HepG2 (cell line): ENCODE results near the gene MRPL48. TPM values are rescaled to one million over a fixed set of nuclear protein-coding genes. Genes with fewer than 3 reads are reported as not detected.
A peak's percentile ranks its signal among the peaks of the same experiment; 100 is the strongest.

Source experiments
- ARID2 ChIP-seq: sonication (generic); formaldehyde crosslinking; IDR thresholded peaks from 2 replicates; pipeline ENCODE4 v1.8.1; 2022; ENCODE audit warnings: mild to moderate bottlenecking, missing genetic modification reagents, borderline replicate concordance
- FOSL2 ChIP-seq: sonication (generic); formaldehyde crosslinking; IDR thresholded peaks from 2 replicates; pipeline ENCODE4 v1.4.0; 2020; ENCODE audit warnings: missing genetic modification reagents
- HOXA5 ChIP-seq: sonication (generic); formaldehyde crosslinking; IDR thresholded peaks from 2 replicates; pipeline ENCODE4 v1.4.0; 2020; ENCODE audit warnings: missing genetic modification reagents
- KAT2B ChIP-seq: fragments of 150-350 bp; IDR thresholded peaks from 2 replicates; pipeline ENCODE4 v1.6.1; 2014; ENCODE audit warnings: low read depth, low read length, borderline replicate concordance
- MAFG ChIP-seq: sonication (generic); formaldehyde crosslinking; IDR thresholded peaks from 2 replicates; pipeline ENCODE4 v1.5.1; 2020; ENCODE audit warnings: mild to moderate bottlenecking, missing genetic modification reagents
- MEIS1 ChIP-seq: sonication (generic); formaldehyde crosslinking; IDR thresholded peaks from 2 replicates; pipeline ENCODE4 v1.9.0; 2021; ENCODE audit warnings: mild to moderate bottlenecking, missing genetic modification reagents, moderate library complexity, borderline replicate concordance
- NPAS2 ChIP-seq: sonication (generic); formaldehyde crosslinking; IDR thresholded peaks from 2 replicates; pipeline ENCODE4 v1.8.0; 2022; ENCODE audit warnings: mild to moderate bottlenecking, missing genetic modification reagents, borderline replicate concordance
- SRF ChIP-seq: IDR thresholded peaks from 2 replicates; pipeline ENCODE4 v1.6.1; 2011; ENCODE audit warnings: mild to moderate bottlenecking, low read depth, low read length, moderate library complexity
- YEATS2 ChIP-seq: sonication (generic); formaldehyde crosslinking; IDR thresholded peaks from 2 replicates; pipeline ENCODE4 v1.4.0; 2020; ENCODE audit warnings: missing genetic modification reagents, borderline replicate concordance
- ZNF329 ChIP-seq: sonication (generic); formaldehyde crosslinking; IDR thresholded peaks from 2 replicates; pipeline ENCODE4 v1.9.0; 2021; ENCODE audit warnings: low read depth, mild to moderate bottlenecking, missing genetic modification reagents
- ZNF543 ChIP-seq: sonication (generic); formaldehyde crosslinking; IDR thresholded peaks from 2 replicates; pipeline ENCODE4 v1.4.0; 2020; ENCODE audit warnings: mild to moderate bottlenecking, missing genetic modification reagents
- ZNF672 ChIP-seq: sonication (generic); formaldehyde crosslinking; IDR thresholded peaks from 2 replicates; pipeline ENCODE4 v1.8.1; 2022; ENCODE audit warnings: missing genetic modification reagents
- polyA plus RNA-seq, 8 experiments: library from polyadenylated mRNA; depleted of rRNA in 3 of 8; stranded (reverse) in 7 of 8; unstranded in 1 of 8; fragments of >200 nt; fragmentation: Illumina TruSeq in 4 of 8; extraction: Trizol in 4 of 8; gene quantifications; 2 replicates each; pipeline versions ENCODE4 v1.2.1 to v1.2.3, GENCODE V29; 2011 to 2016; ENCODE audit warnings: low read depth in 4 of 8, missing spikeins in 1 of 8, mixed read lengths in 1 of 8; ENCODE audit not compliant: insufficient read depth in 1 of 8
- total RNA-seq, 5 experiments: library from RNA; depleted of rRNA; stranded (reverse); fragments of >200 nt; fragmentation: Illumina TruSeq; extraction: Trizol; gene quantifications; 2 replicates each; pipeline ENCODE4 v1.2.3, GENCODE V29; 2016; ENCODE audit warnings: low read depth in 1 of 5
- TF ChIP-seq, protein P1 (sequence below): sonication (generic); formaldehyde crosslinking; IDR thresholded peaks from 2 replicates; pipeline ENCODE4 v1.5.0; 2020; ENCODE audit warnings: missing genetic modification reagents
- TF ChIP-seq, protein P2 (sequence below): sonication (generic); formaldehyde crosslinking; IDR thresholded peaks from 2 replicates; pipeline ENCODE4 v1.8.0; 2022; ENCODE audit warnings: mild to moderate bottlenecking, missing genetic modification reagents, moderate library complexity
- TF ChIP-seq, protein P3 (sequence below): IDR thresholded peaks from 2 replicates; pipeline ENCODE4 v1.6.1; 2016
- TF ChIP-seq, protein P4 (sequence below), 2 experiments: sonication (generic) in 1 of 2; formaldehyde crosslinking in 1 of 2; IDR thresholded peaks; 2 replicates each; pipeline versions ENCODE4 v1.4.0 to v1.6.1; 2016 to 2020; ENCODE audit warnings: borderline replicate concordance in 1 of 2, low read depth in 1 of 2, mild to moderate bottlenecking in 1 of 2, missing genetic modification reagents in 1 of 2
- TF ChIP-seq, protein P5 (sequence below): sonication (generic); formaldehyde crosslinking; IDR thresholded peaks from 2 replicates; pipeline ENCODE4 v1.4.0; 2020; ENCODE audit warnings: mild to moderate bottlenecking, low read depth, missing genetic modification reagents
- TF ChIP-seq, protein P6 (sequence below): sonication (generic); formaldehyde crosslinking; IDR thresholded peaks from 2 replicates; pipeline ENCODE4 v1.4.0; 2020; ENCODE audit warnings: missing genetic modification reagents

MRPL48 gene
- total and polyA plus RNA-seq, 2 of the 13 experiments (the other 11 are each of a cell fraction or from before 2014, with no cell fraction given), result 61.2 to 67.9 TPM

DNA sequence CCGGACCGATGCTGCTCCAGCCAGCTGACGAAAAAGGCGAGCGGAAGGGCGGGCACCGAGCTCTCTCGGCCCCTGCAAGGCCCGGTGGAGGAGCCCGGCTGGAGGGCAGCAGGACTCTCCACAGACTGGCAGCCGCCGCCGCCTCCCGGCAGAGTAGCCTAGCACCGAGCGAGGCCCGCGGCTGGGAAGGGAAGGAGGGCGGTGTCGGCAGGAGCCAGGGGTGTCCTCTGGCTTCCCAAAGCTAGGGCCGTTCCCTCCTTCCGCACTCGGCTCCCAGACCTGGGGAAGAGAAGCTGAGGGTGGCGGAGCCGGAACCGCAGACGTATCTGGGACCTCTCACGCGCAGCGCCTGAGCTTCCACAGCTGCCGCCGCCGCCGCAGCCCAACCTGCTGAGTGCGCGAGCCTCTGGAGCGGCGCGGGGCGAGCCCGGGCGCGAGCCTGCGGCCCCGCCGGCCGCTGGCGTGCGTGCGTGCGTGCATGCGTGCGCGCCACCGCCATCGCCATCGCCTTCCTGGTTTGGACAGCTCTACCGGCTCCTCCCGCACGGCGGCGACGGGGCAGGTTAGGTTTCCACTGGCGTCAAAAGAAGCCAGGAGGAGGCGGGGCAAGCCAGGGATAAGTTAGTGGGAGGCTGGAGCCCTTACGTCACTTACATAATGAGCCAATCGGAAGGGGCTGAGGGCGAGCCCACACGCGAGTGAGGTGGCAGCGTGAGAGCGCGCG, 26.8 kb upstream of the MRPL48 start, which contains the start of gene RAB6A (continued):
- TF ChIP-seq, protein P1, sequence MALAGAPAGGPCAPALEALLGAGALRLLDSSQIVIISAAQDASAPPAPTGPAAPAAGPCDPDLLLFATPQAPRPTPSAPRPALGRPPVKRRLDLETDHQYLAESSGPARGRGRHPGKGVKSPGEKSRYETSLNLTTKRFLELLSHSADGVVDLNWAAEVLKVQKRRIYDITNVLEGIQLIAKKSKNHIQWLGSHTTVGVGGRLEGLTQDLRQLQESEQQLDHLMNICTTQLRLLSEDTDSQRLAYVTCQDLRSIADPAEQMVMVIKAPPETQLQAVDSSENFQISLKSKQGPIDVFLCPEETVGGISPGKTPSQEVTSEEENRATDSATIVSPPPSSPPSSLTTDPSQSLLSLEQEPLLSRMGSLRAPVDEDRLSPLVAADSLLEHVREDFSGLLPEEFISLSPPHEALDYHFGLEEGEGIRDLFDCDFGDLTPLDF (CRISPR knock-in tag), result peak; percentile 85
- TF ChIP-seq ARID2 (CRISPR knock-in tag) (peak; percentile 71; the same call in 1 of the 2 replicates), MAFG (no peak), KAT2B (no peak), NPAS2 (CRISPR knock-in tag) (no peak), MEIS1 (CRISPR knock-in tag) (0 out of 2 replicates have a peak, but pooled peaks have one; percentile 8), SRF (no peak), ZNF329 (CRISPR knock-in tag) (0 out of 2 replicates have a peak, but pooled peaks have one; percentile 51), FOSL2 (CRISPR knock-in tag) (no peak), ZNF543 (CRISPR knock-in tag) (0 out of 2 replicates have a peak, but pooled peaks have one; percentile 64), HOXA5 (peak; percentile 86), YEATS2 (CRISPR knock-in tag) (peak; percentile 62; the same call in 1 of the 2 replicates), ZNF672 (no peak)
- TF ChIP-seq, protein P2, sequence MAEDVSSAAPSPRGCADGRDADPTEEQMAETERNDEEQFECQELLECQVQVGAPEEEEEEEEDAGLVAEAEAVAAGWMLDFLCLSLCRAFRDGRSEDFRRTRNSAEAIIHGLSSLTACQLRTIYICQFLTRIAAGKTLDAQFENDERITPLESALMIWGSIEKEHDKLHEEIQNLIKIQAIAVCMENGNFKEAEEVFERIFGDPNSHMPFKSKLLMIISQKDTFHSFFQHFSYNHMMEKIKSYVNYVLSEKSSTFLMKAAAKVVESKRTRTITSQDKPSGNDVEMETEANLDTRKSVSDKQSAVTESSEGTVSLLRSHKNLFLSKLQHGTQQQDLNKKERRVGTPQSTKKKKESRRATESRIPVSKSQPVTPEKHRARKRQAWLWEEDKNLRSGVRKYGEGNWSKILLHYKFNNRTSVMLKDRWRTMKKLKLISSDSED (CRISPR knock-in tag), result no peak
- TF ChIP-seq, protein P3, sequence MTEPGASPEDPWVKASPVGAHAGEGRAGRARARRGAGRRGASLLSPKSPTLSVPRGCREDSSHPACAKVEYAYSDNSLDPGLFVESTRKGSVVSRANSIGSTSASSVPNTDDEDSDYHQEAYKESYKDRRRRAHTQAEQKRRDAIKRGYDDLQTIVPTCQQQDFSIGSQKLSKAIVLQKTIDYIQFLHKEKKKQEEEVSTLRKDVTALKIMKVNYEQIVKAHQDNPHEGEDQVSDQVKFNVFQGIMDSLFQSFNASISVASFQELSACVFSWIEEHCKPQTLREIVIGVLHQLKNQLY, result no peak
- TF ChIP-seq, protein P4, sequence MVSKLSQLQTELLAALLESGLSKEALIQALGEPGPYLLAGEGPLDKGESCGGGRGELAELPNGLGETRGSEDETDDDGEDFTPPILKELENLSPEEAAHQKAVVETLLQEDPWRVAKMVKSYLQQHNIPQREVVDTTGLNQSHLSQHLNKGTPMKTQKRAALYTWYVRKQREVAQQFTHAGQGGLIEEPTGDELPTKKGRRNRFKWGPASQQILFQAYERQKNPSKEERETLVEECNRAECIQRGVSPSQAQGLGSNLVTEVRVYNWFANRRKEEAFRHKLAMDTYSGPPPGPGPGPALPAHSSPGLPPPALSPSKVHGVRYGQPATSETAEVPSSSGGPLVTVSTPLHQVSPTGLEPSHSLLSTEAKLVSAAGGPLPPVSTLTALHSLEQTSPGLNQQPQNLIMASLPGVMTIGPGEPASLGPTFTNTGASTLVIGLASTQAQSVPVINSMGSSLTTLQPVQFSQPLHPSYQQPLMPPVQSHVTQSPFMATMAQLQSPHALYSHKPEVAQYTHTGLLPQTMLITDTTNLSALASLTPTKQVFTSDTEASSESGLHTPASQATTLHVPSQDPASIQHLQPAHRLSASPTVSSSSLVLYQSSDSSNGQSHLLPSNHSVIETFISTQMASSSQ (IDR thresholded peaks at IDR 0.05; ENCODE audit: low read depth), result no peak
- TF ChIP-seq, protein P4 (CRISPR knock-in tag; IDR thresholded peaks at IDR 0.05; ENCODE audit: borderline replicate concordance), result peak; percentile 29; the same call in 1 of the 2 replicates
- TF ChIP-seq, protein P5, sequence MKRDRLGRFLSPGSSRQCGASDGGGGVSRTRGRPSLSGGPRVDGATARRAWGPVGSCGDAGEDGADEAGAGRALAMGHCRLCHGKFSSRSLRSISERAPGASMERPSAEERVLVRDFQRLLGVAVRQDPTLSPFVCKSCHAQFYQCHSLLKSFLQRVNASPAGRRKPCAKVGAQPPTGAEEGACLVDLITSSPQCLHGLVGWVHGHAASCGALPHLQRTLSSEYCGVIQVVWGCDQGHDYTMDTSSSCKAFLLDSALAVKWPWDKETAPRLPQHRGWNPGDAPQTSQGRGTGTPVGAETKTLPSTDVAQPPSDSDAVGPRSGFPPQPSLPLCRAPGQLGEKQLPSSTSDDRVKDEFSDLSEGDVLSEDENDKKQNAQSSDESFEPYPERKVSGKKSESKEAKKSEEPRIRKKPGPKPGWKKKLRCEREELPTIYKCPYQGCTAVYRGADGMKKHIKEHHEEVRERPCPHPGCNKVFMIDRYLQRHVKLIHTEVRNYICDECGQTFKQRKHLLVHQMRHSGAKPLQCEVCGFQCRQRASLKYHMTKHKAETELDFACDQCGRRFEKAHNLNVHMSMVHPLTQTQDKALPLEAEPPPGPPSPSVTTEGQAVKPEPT, result no peak
- TF ChIP-seq, protein P6, sequence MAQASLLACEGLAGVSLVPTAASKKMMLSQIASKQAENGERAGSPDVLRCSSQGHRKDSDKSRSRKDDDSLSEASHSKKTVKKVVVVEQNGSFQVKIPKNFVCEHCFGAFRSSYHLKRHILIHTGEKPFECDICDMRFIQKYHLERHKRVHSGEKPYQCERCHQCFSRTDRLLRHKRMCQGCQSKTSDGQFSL, result no peak
